HepG2 (cell line): ENCODE measurements around the gene DSCAM.

Source experiments
- CTCF ChIP-seq: sonication (generic); formaldehyde crosslinking; IDR thresholded peaks from 2 replicates; pipeline ENCODE4 v1.5.0; 2020; ENCODE audit warnings: mild to moderate bottlenecking, missing genetic modification reagents, moderate library complexity
- ELF3 ChIP-seq: IDR thresholded peaks from 2 replicates; pipeline ENCODE4 v1.6.1; 2016; ENCODE audit warnings: missing genetic modification reagents, missing compliant biosample characterization
- EP300 ChIP-seq, 3 experiments: sonication (generic) in 1 of 3; formaldehyde crosslinking in 1 of 3; IDR thresholded peaks; 2 replicates each; pipeline versions ENCODE4 v1.5.1 to v1.6.1; 2011 to 2020; ENCODE audit warnings: low read depth in 2 of 3, low read length in 2 of 3, borderline replicate concordance in 1 of 3, improper control_type of control experiment in 1 of 3, mild to moderate bottlenecking in 1 of 3, missing genetic modification reagents in 1 of 3, moderate library complexity in 1 of 3
- RARG ChIP-seq: sonication (generic); formaldehyde crosslinking; IDR thresholded peaks from 2 replicates; pipeline ENCODE4 v1.4.0; 2020; ENCODE audit warnings: low read depth, mild to moderate bottlenecking, missing genetic modification reagents
- ZNF263 ChIP-seq: sonication (generic); formaldehyde crosslinking; IDR thresholded peaks from 2 replicates; pipeline ENCODE4 v1.4.0; 2020; ENCODE audit warnings: missing genetic modification reagents
- ZNF407 ChIP-seq: sonication (generic); formaldehyde crosslinking; IDR thresholded peaks from one replicate; pipeline ENCODE4 v1.5.1; 2020; ENCODE audit warnings: mild to moderate bottlenecking, missing genetic modification reagents; ENCODE audit errors: not compliant biosample characterization
- ZNF546 ChIP-seq: sonication (generic); formaldehyde crosslinking; conservative IDR thresholded peaks from 2 replicates; pipeline ENCODE4 v1.8.1; 2023; ENCODE audit warnings: mild to moderate bottlenecking, missing genetic modification reagents

- TF ChIP-seq ZNF407 (CRISPR knock-in tag) (no peak), ELF3 (no peak), ZNF546 (no peak), CTCF (CRISPR knock-in tag) (no peak), RARG (no peak), EP300 (IDR thresholded peaks at IDR 0.05; ENCODE audit: low read depth in 2 of 2, low read length in 2 of 2) (no peak), EP300 (CRISPR knock-in tag; IDR thresholded peaks at IDR 0.05; ENCODE audit: borderline replicate concordance) (no peak), ZNF263 (CRISPR knock-in tag) (no peak)
Observed at GRCh38 chr21:40689840-40690360, 157.1 kb downstream of the DSCAM start.
